EL (cell line): ENCODE results near the gene CEP104.

Experiments
- DNase-seq: peaks from one replicate; pipeline ENCODE4 v3.0.0-alpha.2; 2016

The CEP104 gene

DNA sequence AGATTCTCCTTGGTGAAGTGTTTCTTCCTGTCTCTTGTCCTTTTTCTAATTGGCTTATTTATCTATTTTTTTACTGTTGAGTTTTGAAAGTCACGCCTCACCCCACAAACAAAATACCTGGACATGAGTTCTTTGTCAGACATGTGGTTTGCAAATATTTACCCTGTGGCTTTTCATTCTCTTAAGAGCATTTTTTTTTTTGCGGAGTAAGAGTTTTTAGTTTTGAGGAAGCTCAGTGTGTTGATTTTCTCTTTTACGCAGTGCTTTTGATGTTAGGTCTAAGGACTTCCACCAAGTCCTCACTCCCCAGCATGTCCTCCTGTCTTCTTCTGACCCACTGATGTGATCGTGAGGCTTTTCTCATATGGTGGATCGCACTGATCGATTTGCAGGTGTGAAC, 7.9 kb upstream of the CEP104 start:
- no peak for DNase-seq

- no peak for DNase-seq
Measured at GRCh38 chr1:3863231-3863935, 6.4 kb upstream of the CEP104 start.

- peak; percentile 13 for DNase-seq
Measured at GRCh38 chr1:3858231-3858981, 1.4 kb upstream of the CEP104 start.

- DNase-seq = no peak
Measured at GRCh38 chr1:3857791-3858129, 749 bp upstream of the CEP104 start.

GRCh38 chr1:3852711-3853485, 4.1 kb downstream of the CEP104 start:
- DNase-seq = no peak

DNA sequence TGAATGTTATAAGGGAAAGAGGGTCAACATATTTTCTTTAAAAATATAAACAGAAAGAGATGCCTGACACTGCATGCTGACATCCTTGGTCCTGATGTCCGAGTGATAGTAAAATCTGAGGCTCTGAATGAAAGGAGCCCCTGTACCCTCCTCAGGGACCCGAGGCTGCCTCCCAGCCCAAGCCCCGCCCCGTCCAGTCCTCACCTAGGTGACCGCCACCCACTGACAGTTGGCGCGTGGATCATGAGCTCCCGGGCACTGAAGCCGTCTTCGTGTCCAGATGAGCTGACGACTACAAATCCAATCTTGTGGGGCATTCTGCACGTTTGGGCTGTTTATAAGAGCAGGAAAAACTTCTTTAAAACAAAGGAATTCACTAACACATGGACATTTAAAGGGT, 4.9 kb downstream of the CEP104 start:
- DNase-seq = no peak

DNA sequence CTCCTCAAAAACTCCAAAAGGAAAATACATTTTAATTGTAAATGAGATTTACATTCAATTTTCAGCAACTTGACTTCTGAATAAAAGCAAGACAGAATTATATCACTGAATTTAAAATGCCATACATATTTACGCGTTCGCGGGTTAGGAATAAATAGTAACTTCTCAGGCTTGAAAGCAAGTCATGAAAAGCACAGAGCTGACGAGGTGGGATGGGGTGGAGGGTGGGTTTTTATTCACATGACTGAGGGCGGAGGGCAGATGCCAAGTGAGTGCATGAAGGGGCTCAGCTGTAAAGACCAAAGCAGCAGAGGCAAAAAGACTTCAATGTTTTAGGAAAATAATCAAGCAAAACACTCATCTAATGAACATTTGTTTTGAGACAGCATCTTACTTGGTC, 5.7 kb downstream of the CEP104 start:
- DNase-seq = no peak

DNA sequence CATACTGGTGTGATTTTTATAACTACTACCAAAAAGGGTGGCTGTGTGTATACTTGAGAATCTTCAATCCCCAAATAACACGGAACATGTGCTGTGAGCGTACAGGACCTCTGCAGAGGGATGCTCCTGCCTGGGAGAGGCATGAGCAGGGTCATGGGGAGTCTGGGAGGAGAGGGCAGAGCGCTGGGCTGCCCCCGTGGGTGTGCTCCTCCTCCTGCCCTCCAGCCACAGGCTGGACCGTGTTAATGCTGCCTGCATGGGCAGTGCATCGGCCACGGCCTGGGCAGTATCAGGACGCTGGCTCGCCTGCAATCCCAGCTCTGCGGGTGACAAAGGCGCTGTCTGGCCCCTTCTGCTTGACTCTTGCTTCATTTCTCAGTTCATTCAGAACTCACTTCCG, 6.2 kb downstream of the CEP104 start:
- no peak for DNase-seq

DNA sequence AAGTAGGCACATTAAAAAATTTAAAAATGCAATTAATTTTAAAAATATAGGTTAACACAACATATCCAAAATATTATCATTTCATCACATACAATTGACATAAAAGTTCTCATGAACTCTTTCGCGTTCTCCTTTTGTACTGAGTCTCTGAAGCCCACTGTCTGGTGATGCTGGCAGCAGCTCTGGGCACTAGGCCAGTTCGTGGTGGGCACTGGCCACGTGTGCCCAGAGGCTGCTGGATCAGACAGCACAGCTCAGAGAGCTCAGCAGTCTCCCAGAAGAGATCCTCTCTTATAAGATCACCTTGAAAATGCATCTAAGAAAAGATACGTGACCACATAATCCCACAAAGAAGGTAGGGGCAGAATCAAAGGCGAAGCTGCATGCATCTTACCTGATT, 9.9 kb downstream of the CEP104 start:
- DNase-seq = no peak

GRCh38 chr1:3846541-3846940, 10.5 kb downstream of the CEP104 start:
- no peak for DNase-seq

GRCh38 chr1:3842912-3843311, 14.1 kb downstream of the CEP104 start:
- no peak for DNase-seq

DNA sequence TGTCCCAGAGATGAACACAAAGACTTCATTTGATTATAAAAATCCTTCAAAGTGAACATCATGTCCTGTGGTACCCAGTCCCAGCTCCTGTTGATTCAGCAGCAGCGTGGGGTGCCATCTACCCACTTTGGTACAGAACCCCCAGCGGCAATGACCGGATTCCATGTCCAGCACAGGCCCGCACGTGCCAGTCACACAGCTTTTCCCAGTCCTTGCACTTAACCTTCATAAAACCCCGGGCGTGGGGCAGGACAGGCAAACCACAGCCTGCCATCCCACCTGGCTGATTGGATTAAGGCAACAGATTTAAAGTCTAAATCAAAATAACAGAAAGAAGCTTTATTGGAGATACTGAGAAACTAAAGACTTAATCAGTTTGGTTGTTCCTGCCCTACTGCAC, 15.5 kb downstream of the CEP104 start:
- DNase-seq = no peak

- no peak for DNase-seq
Measured at GRCh38 chr1:3838788-3839187, 18.2 kb downstream of the CEP104 start.

DNA sequence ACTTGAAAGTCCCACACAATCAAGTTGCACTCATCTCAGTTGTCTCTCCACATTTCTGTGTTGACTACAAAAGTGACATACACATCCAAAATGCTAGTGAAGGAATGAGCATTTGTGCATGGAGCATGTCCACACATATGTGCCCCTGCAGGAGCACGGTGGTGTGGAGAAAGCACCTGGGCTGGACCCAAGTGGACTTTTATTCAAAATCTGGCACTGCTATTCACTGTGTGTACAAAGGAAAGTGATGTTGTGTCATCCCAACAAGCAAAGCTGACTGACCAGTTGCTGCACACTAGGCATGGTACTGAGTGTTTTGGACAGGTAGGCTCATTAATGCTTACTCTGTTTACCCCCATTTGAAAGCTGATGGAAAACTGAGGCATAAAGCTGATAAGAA, 19.3 kb downstream of the CEP104 start:
- no peak for DNase-seq

GRCh38 chr1:3837200-3837599, 19.8 kb downstream of the CEP104 start:
- DNase-seq = no peak

DNA sequence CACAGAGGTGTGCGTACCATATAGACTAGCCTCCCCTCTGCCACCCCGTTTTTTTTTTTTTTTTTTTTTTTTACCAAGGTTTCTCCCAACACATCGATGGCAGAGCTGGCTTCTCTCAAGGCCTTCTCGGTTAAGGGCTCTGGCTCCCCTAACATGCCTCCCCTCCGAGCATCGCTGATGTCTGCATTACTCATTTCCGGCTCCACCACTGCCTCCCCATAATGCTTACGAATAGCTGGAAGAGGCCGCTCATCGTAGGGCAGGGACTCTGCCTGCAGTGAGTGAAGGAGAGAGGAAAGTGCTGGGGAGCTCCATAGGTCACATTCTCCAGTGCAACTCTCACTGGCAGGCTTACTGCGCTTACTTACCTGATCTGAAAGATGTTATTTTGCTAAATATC, 20.6 kb downstream of the CEP104 start:
- DNase-seq = peak; percentile 22

DNA sequence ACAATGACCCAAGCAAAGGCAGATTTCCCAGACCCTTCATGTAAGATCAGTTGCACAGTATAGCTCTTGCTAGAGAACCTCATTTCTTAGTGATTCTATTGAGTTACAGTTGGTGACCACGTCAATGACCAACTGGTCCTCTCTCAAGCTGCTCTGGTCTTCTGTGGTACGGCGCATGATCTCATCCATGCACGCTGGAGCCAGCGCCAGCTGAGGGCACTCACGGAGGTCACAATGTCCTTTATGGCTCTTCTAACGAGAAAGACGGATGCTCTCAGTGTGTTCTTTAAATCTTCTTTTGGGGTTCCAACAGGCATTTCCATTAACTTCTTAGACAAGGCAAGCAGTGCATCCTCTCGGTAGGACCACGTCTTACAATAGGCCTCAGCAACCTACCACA, 22.3 kb downstream of the CEP104 start:
- no peak for DNase-seq

DNA sequence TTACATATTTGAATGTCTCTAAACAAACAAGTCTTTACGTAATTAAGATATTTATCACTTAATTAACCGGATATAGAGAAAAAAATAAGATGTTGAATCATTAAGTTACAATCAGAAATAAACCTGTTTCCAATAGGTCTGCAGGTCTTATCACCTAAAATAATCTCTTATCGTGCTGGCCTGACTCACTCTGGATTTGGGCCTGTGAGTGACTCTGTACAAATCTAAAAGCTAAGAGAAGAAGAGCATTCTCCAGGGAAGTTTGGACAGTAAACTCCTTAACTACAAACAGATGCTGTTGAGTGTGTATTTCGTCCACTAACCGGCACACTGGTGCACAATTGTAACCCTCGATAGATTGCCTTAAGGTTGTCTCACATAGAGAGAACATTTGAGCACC, 25.3 kb downstream of the CEP104 start:
- peak; percentile 9 for DNase-seq

DNA sequence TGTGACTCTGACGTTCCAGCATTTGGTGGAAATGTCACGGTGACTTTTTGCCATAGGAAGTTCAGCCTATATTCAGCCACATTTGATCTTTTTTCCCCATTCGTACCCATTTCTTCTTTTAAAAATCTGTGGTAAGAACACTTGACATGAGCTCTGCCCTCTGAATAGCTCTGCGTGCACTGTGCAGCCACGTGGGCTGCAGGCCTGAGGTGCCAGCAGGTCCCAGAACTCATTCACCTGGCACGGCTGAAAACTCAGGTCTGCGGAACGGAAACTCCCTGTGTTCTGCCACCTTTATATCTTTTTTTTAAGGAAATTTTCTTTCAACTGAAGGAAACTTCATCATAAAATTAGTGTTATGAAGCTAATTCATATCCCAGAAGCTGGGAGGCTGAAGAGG, 28.6 kb downstream of the CEP104 start:
- no peak for DNase-seq

GRCh38 chr1:3827813-3828307, 29.2 kb downstream of the CEP104 start:
- DNase-seq = peak; percentile 5

- no peak for DNase-seq
Measured at GRCh38 chr1:3825356-3825755, 31.7 kb downstream of the CEP104 start.

- DNase-seq = no peak
Measured at GRCh38 chr1:3824650-3825049, 32.4 kb downstream of the CEP104 start.

DNA sequence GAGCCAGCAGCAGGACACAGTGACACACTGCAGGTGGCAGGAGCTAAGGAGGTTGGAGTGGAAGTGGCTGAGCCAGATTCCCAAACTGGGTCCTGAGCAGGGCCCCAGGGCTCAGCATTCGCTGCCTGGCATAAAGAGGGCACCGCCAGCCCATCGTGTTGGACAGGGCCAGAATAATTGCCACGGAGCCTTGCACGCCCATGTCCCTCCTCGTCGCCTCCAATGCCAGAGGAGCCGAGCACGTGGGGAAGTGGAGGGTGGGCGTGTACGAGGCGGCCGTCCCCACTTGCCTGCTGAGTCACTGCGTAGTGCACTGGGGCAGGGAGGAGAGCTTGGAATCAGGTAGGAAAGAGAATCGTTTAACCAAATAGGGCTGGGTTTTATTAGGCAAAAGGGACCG, 34.6 kb downstream of the CEP104 start:
- no peak for DNase-seq

DNA sequence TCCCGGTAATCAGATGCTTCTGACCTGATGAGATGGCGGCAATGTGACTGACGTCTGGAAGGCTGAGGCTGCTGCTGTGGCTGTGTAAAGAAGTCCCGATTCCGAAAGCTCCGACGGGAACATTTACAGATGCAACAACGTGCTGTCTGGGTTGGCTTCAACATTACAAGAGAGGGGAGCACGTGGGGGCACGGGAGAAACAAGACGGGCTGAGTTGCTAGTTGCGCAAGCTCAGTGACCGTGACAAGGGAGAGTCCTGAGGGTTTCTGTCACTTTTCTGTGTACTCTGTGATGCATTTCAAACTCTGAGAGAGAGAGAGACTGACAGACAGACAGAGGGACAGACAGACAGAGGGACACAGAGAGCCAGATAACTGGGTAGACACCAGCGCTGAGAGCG, 35.1 kb downstream of the CEP104 start:
- DNase-seq = no peak
